D721Med (cell line): ENCODE measurements around the gene DSPP.
"Not testable (repeated sequence)": the region's sequence is repeated elsewhere in the genome, so short reads cannot be mapped to it uniquely, and the experiment has no call there.

Experiments
- DNase-seq: peaks from one replicate; pipeline ENCODE4 v3.0.0; 2011; ENCODE audit warnings: low spot score; ENCODE audit not compliant: insufficient read length
- FAIRE-seq: peaks from 2 replicates; lab custom pipeline; 2011; peaks lifted over from hg19 to GRCh38; lab: Jason Lieb, UNC
- TF ChIP-seq, protein P1 (sequence below): IDR thresholded peaks from 2 replicates; pipeline ENCODE4 v1.5.1; 2012; ENCODE audit warnings: mild to moderate bottlenecking, control low read depth; ENCODE audit not compliant: insufficient read depth; ENCODE audit errors: missing control alignments

Gene DSPP

DNA sequence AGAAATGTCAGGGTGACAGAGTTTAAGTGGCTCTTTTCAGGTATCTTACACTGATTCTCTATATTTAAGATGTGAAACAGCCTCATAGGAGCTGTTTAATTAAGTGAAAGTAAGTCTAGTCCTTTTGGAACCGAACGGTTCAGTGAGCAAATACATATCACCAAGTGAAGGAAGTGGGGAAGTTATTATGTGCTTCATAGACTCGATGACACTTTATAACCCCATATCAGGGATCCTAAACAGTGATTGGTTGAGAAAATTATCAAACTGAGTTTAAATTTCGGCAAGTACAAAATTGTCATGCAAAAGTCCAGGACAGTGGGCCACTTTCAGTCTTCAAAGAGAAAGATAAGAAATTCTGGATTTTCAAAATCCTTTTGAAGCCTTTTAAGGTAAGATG, at the start of gene DSPP:
Gene DSPP (plus strand): TSS at position 301 of the 400 bp plus-strand sequence. CDS start 2,380 bp downstream, outside the sequence.
- DNase-seq (no peak), FAIRE-seq (no peak)
- TF ChIP-seq, protein P1, sequence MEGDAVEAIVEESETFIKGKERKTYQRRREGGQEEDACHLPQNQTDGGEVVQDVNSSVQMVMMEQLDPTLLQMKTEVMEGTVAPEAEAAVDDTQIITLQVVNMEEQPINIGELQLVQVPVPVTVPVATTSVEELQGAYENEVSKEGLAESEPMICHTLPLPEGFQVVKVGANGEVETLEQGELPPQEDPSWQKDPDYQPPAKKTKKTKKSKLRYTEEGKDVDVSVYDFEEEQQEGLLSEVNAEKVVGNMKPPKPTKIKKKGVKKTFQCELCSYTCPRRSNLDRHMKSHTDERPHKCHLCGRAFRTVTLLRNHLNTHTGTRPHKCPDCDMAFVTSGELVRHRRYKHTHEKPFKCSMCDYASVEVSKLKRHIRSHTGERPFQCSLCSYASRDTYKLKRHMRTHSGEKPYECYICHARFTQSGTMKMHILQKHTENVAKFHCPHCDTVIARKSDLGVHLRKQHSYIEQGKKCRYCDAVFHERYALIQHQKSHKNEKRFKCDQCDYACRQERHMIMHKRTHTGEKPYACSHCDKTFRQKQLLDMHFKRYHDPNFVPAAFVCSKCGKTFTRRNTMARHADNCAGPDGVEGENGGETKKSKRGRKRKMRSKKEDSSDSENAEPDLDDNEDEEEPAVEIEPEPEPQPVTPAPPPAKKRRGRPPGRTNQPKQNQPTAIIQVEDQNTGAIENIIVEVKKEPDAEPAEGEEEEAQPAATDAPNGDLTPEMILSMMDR: no peak

DNA sequence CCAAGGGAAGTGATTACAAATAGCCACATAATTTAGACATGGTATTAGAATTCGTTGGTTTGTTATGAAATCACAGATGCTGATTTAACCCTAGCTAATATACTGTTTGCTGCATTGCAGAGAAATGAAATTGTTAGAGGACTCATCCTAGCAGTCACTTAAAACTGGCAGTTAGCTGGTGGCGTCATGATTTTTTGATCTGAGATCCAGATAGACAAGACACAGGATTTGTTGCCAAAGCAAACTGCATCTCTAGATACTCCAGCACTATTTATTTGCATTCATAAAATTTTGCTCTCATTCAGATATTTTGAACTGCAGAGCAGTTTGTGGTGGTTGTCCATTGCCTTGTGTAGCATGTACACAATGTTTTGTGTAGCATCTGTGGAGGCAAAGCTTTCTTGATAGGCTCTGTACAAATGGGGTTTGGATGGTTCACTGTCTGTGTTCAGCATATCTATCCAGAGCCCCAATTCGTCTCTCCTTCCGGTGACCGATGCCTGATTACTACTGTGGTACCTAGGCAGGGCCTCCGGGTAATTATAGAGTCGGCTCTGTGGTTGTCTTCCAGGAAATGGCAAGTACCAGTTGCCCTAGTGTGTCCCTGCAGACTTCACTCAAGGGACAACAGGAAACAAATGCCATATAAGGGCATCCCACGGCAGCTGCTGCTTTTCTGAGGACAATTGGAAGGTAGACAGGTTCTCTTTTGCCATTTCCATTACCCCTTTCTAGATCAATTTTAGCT, 49.1 kb upstream of the DSPP start:
- TF ChIP-seq, protein P1: no peak
- FAIRE-seq: no peak
- no peak for DNase-seq

DNA sequence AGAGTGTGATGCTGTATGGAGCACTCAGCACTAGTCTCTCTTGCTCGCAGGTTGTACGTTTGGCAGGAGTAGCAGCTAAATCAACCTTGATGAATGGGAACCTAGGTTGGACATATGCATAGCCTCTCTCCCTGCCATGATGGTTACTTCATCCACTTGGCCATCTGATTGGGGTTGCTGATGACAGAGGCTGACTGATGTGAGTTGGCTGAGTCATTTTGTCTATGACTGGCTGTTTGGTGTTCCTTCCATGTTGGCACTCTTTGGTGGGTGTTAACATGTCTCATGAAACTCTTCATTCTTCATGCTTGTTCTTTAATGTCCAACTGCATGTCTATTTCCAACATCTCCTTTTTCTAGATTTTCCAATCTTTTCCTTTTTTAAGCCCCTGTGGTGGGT, 47.5 kb upstream of the DSPP start:
- no peak for DNase-seq
- no peak for FAIRE-seq
- TF ChIP-seq, protein P1: no peak

DNA sequence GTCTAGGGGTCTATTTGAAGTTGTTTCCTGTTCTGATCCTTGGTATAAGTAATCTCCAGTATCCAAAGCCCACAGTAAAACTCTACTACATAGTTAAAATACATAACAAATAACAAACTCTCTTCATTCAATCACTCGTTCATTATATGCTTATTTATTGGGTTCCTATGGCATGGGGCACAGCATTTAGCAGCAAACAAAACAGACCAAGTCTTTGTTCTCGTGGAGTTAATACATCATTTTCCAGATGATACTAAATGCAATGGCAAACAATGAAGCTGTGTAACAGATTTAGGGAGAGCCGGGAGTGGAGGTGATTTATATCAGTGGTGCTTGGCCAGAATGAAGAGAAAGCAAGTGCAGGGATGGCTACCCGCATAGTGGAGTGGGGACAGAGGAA, 42.6 kb upstream of the DSPP start:
- DNase-seq (no peak), FAIRE-seq (no peak)
- TF ChIP-seq, protein P1: no peak

DNA sequence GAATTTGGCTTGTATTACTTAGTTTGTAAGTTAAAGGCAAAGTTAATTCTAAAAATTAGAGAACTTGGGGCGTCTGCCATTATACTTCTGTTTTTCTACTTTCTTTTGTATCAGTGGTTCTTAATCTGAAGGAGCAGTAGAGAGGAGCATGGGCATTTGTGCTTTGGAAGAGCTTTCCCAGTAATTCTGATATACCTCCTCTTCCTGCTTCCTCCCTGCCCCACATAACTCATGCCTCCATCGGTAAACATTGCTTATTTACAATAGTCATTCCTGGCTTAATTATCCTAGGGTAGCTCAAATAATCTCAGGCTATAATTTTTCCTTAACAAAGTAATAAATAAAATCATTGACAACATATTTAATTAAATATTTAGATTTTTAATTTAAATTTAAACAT, 42.1 kb upstream of the DSPP start:
- DNase-seq (no peak), FAIRE-seq (no peak)
- TF ChIP-seq, protein P1: no peak

DNA sequence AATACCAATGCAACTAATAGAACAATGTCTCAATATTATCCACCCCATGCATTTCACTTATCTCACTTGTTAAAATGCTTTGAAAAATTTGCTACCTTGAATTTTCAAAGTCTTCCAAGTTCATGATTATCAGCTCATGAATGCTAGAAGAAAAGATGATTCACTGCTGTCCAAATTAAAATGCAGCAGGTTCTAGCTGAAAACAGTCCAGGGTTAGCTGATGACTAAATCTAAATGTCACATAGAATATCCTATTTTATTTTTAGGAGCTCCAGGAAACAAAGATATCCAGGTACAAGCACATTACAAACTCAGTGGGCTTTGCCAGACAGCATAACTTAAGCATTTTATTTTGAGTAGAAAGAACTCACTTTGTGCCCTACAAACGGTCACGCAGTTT, 41.1 kb upstream of the DSPP start:
- no peak for DNase-seq
- TF ChIP-seq, protein P1: no peak
- no peak for FAIRE-seq

DNA sequence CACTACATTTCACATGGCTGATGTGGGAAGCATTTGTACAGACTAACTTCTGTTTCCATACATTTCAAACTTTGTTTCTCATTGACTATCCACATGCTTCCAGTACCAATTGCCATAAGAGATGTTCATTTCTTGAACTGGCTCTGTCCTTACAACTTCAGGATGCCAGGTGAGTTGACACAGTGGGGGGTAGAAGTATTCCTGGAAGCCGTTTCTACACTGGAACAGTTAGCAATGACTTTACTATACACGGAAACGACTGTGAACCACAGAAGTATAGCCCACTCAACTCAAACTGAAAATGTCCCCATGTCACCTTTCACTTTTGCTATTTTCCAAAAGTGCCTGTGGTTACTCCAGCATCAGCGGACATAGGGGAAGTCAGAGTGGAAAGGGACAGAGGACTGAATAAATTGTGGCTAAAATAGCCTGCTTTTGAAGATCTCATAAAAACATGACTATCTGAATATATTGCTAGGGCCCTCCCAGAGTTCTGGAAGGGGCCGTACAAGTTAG, 38.0 kb upstream of the DSPP start:
- TF ChIP-seq, protein P1: no peak
- FAIRE-seq (no peak), DNase-seq (no peak)

DNA sequence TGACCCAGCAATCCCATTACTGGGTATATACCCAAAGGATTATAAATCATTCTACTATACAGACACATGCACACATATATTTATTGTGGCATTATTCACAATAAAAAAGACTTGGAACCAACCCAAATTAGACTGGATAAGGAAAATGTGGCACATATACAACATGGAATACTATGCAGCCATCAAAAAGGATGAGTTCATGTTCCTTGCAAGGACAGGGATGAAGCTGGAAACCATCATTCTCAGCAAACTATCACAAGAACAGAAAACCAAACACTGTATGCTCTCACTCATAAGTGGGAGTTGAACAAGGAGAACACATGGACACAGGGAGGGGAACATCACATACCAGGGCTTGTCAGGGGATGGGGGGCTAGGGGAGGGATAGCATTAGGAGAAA, 34.0 kb upstream of the DSPP start:
- not testable (repeated sequence) for FAIRE-seq, DNase-seq
